ENCODE measurements around the gene PITRM1.

The PITRM1 gene

DNA sequence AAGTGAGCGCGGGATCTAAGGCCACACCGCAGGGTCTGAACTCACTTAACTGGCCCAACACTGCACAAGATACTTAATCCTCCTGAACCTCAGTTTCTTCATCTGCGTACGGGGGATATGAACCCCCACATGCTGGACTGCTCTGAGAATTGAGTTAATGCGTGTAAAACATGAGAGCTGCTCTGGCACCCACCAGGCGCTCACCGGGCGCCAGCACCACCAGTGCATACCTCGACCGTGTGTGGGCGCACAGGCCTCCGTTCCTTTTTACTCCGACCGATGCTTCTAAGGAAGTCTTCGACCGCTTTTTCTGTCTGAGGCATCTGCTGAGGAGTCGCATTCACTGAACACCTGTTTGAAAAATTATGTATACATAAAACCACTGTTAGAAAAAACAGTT is 27.2 kb downstream of the PITRM1 start:
- no peak for DNase-seq
- in situ Hi-C loops (cut with HindIII; ENCODE audit: low pct_ligation_motif_present, low pct_unique_long_range_greater_than_20kb, low sequenced_read_pairs): no loop called here

- in situ Hi-C loops (cut with HindIII; ENCODE audit: low pct_ligation_motif_present, low pct_unique_long_range_greater_than_20kb, low sequenced_read_pairs): no loop called here
- DNase-seq: no peak
These were observed 28.7 kb downstream of the PITRM1 start for GRCh38 chr10:3143791-3144434.

- in situ Hi-C loops (cut with HindIII; ENCODE audit: low pct_ligation_motif_present, low pct_unique_long_range_greater_than_20kb, low sequenced_read_pairs): no loop called here
- DNase-seq: no peak
These were observed 29.2 kb downstream of the PITRM1 start for GRCh38 chr10:3143366-3143765.

GRCh38 chr10:3142146-3142875 is 30.3 kb downstream of the PITRM1 start:
- no peak for DNase-seq
- in situ Hi-C loops (cut with HindIII; ENCODE audit: low pct_ligation_motif_present, low pct_unique_long_range_greater_than_20kb, low sequenced_read_pairs): no loop called here

GRCh38 chr10:3141351-3142005 is 31.1 kb downstream of the PITRM1 start:
- in situ Hi-C loops (cut with HindIII; ENCODE audit: low pct_ligation_motif_present, low pct_unique_long_range_greater_than_20kb, low sequenced_read_pairs): no loop called here
- no peak for DNase-seq

- DNase-seq: no peak
These were observed 32.3 kb downstream of the PITRM1 start for GRCh38 chr10:3140280-3140679.

GRCh38 chr10:3139216-3139910 is 33.2 kb downstream of the PITRM1 start:
- no peak for DNase-seq
- in situ Hi-C loops (cut with HindIII; ENCODE audit: low pct_ligation_motif_present, low pct_unique_long_range_greater_than_20kb, low sequenced_read_pairs): no loop called here

More at GRCh38 chr10:3140280-3140679, 32.3 kb downstream of the PITRM1 start:
- in situ Hi-C loops (cut with HindIII; ENCODE audit: low pct_ligation_motif_present, low pct_unique_long_range_greater_than_20kb, low sequenced_read_pairs): no loop called here

DNA sequence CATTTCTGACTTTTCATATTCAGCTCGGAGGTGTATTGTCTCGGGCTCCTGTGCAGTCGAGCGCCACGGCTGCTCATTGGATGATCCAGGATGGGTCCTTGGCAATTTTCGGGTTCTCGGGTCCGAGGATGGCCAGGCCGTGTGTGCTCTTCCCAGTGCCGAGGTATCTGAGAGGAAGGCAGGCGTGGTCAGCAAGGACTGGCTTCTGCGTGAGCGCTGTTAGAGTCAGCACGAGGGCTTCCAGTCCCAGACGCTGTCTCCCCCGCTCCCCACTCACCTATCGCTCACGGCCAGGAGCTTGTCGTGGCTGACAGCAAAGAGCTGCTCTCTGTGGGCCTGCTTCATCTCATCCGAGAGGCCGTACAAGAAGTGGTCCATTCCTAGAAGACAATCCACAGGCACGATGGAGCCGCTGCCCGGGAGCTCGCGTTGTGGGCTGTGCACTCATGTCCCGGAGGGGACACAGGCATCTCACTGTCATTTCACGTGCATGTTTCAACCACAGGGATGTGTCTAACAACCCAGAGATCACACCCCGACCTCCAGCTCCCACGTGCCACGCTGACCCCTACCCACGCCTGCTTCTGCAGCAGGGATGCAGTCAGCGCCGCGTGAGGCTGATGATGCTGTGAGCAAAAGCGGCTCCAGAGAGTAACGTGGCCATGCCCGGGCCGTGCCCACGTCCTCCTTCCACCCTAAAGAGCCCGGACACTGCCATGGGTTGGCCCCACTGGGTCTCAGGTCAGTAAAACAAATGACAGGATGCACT is 34.4 kb downstream of the PITRM1 start:
- DNase-seq: no peak
- in situ Hi-C loops (cut with HindIII; ENCODE audit: low pct_ligation_motif_present, low pct_unique_long_range_greater_than_20kb, low sequenced_read_pairs): no loop called here

GRCh38 chr10:3136763-3137611 is 35.6 kb downstream of the PITRM1 start:
- no peak for DNase-seq
- in situ Hi-C loops (cut with HindIII; ENCODE audit: low pct_ligation_motif_present, low pct_unique_long_range_greater_than_20kb, low sequenced_read_pairs): no loop called here

- no peak for DNase-seq
- in situ Hi-C loops (cut with HindIII; ENCODE audit: low pct_ligation_motif_present, low pct_unique_long_range_greater_than_20kb, low sequenced_read_pairs): no loop called here
These were observed 36.2 kb downstream of the PITRM1 start for GRCh38 chr10:3136336-3136735.

- in situ Hi-C loops (cut with HindIII; ENCODE audit: low pct_ligation_motif_present, low pct_unique_long_range_greater_than_20kb, low sequenced_read_pairs): no loop called here
- no peak for DNase-seq
These were observed 37.6 kb downstream of the PITRM1 start for GRCh38 chr10:3135006-3135405.

DNA sequence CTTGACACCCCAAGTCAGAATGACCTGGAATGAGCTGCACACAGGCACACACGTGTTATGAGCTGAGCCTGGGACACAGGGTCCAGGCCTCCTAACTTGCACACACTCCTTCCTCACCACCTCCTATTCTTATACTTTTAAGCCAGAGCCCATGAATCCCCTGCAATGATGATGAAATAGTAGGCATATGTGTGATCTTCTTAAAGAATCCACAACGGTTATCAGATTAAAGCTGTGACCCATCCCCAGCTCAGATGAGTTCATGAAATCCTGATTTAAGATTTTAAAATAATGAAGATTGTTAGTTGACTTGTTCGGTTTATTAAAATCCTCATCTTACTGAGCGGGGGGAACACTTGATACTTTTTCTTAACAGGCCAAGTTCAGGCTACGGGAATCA is 38.6 kb downstream of the PITRM1 start:
- in situ Hi-C loops (cut with HindIII; ENCODE audit: low pct_ligation_motif_present, low pct_unique_long_range_greater_than_20kb, low sequenced_read_pairs): no loop called here
- DNase-seq: no peak

- in situ Hi-C loops (cut with HindIII; ENCODE audit: low pct_ligation_motif_present, low pct_unique_long_range_greater_than_20kb, low sequenced_read_pairs): no loop called here
- DNase-seq: no peak
These were observed 40.3 kb downstream of the PITRM1 start for GRCh38 chr10:3132036-3133025.

- in situ Hi-C loops (cut with HindIII; ENCODE audit: low pct_ligation_motif_present, low pct_unique_long_range_greater_than_20kb, low sequenced_read_pairs): no loop called here
- no peak for DNase-seq
These were observed 41.5 kb downstream of the PITRM1 start for GRCh38 chr10:3131098-3131497.

DNA sequence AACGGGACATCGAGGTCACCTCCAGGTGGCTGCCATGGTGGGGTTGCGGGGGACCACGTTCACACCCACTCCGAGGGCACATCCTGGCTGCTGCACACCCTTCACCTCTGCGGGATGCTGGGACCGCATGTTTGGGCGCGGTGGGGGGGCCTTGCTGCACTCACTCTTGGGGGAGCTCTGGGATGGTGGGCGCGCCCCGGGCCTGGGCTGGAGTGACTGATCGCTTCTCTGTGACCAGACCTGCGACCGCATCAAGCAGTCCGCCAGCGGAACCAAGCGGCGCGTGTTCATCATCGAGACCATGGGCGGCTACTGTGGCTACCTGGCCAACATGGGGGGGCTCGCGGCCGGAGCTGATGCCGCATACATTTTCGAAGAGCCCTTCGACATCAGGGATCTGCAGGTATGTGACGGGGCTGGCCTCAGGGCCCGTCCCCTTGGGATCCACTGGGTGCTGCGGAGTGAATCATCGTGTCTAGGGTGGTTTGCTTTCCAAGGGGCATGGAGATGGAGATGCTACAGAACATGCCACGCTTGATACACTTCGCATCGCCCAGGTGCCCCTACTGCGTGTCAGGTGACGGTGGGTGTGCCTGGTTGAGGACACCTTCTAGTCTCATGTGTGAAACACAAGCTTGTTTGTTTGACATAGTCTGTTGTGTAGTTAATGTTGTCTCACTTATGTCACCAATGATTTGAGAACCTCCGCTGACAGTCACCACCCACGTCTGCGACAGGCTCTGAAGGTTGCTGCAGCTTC is 42.8 kb downstream of the PITRM1 start:
- no peak for DNase-seq
- in situ Hi-C loops (cut with HindIII; ENCODE audit: low pct_ligation_motif_present, low pct_unique_long_range_greater_than_20kb, low sequenced_read_pairs): no loop called here
